GM15510 (cell line): ENCODE results near the gene HIPK2.

Experiments used
- POLR2A ChIP-seq: IDR thresholded peaks from 3 replicates; pipeline ENCODE4 v1.6.1; 2011; ENCODE audit warnings: borderline replicate concordance; ENCODE audit not compliant: insufficient read length; ENCODE audit errors: extremely low read depth

Gene HIPK2

DNA sequence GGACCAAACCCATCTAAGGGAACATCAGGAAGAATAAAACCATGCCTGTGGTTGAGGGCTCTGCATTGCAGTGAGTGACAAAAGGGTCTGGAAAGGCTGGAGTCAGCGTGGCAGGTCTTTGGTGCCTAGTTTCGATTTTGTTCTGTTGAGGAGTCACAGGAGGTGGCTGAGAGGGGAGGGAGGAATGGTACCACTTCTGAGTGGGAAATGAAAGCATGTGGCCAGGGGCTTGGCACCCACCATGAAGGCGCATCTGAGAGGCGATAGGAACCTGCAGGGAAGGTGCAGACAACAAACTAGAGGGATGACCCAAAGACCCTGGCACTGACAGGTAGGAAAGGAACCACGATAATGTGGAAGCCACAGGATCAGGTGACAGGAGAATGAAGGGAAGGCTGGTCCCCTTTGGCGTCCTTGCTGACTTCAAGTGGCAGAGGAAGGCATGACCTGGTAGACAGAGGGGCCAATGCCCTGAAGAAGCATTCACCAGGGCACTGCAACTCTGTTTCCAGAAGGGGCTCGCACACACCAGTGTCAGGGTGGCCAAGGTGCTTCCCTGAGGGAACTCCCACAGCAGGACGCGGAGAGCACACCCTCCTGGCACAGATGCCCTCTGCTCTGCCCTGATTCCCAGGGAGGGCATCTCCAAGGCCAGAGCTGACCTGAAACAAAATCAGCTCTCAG, 41.7 kb downstream of the HIPK2 start:
- no peak for TF ChIP-seq POLR2A

DNA sequence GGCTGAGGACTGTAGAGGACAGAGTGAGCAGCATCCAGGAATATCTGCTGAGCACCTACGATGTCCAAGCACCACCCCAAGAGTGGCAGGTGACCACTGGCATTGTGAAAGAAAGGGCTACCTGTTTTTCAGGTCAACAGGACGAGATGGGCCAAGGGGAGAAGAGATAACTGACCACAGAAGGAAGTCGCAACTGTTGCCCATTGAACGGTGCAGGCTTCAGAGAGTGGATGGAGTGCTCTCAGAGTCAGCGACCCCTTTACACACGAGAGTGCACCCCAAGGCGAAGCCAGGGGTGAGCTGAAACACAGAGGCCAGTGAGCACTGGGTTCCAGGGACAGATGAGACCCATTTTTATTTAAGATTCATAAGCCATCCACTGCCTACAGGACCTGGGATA, 42.3 kb downstream of the HIPK2 start:
- no peak for TF ChIP-seq POLR2A

DNA sequence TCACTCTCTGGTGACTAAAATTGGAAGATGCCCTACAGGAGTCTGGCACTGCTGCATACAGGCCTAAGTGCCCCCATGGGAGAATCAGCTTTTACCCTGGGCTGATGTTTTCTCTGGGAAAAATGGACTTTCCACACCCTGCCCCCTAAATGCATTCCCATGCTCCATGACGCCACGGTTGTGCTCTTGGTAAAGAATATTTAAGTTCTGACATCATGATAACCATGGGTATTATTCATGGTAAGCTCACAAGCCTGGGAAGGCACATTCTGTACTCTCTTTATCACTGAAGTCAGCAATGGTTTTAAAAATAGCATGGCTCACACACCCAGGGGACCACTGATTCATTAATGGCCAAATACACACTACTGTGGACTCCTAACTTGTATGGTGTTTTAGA, 43.4 kb downstream of the HIPK2 start:
- TF ChIP-seq POLR2A, result no peak

DNA sequence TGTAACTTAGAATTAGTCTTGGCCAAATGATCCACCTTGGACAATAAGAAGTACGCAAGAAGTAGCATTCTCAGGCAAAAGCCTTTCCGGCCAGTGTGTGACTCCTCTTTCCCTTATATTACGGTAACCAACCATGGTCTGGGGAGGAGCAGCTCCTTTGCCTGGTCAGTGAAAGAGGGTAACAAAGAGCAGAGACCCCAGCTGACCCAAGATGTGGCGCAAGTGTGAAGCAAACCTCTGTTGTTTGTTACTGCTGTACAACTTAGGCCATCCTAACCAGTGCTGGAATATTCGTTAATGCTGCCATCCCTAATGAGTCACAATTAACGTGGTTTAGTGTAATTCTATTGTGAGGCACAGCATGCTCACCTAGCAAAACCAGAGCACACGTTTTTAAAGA, 44.0 kb downstream of the HIPK2 start:
- no peak for TF ChIP-seq POLR2A

DNA sequence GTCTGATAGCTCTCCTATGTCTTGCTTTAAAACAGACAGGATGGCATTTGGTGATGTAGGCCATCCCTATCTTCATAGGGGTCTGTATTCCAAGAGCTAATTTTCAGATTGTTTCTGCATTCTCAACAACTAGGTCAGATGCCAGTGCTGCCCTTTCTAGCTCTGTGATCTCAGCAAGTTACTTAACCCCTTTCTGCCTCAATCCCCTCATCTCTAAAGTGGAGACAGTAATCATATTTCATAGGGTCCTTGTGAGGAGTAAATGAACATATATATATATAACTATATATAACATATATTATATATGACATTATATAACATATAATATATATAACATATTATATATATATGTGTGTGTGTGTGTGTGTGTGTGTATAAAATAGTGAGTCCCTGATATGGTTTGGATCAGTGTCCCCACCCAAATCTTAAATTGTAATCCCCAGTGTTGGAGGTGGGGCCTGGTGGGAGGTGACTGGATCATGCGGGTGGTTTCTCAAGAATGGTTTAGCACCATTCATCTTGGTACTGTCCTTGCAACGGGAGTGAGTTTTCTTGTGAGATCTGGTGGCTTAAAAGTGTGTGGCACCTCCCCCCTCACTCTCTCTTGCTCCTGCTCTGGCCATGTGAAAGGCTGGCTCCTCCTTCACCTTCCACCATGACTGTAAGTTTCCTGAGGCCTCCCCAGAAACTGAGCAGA, 45.2 kb downstream of the HIPK2 start:
- no peak for TF ChIP-seq POLR2A

DNA sequence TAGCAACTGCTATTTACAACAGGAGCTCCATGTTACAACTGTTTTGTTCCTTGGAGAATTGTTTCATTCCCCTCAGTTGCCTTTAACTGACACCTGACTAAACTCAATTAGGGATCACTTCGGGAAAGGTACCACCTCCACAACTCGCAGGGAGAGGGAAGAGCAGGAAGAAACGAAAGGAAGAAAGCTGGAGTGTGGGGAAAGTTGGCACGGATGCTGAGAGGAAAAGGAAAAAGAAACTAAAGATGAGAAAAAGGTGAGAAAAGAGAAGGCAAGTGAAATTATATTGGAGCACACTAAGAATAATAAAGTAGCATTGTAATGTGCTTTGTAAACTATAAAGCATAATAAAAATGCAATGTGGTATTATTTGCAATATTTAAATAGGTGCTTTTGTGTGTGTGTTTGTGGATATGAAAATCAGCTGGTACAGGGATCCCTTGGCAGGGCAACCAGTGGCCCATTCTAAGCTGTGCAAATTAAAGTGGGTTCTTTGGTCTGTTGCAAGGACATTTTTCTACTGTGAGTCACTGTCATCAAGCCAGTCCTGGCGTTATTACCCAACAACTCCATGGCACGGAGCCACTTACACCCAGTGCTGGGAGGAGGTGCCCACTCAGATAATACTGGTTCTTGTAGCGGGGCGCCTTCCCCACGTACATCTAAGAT, 45.9 kb downstream of the HIPK2 start:
- TF ChIP-seq POLR2A, result no peak

DNA sequence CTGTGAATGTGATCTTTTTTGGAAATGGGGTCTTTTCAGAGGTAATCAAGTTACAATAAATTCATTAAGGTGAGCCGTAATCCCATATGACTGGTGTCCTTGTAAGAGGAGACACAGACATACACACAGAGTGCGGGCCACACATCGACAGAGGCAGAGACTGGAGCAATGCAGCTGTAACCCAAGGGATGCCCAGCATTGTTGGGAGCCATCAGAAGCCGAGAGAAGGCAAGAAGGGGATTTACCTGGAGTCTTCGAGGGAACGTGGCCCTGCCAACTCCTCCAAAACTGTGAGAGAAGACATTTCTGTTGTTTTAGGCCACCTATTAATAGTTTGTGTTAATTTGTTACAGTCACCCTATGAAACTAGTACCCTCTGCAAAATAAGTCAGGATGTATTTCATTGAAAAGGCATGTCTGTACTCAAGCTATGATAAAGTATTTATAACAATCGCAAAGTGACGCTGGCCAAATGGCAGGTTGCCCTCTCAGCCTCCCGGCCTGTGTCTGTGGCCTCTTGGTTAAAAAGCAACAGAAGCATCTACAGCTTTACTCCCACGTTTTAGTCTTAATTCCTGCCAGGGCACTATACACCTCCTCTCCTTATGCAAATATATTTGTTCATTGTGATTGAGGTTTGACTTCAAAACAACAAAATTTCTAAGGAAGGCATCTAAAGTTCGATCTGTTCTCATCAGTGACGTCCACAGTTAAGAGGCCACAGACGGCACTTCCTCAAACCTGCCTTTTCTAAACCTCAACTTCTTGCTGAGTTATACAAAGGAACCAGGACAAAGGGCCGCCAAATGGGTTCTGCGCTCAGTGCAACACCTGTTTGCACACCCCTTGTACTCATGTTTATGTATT, 46.8 kb downstream of the HIPK2 start:
- no peak for TF ChIP-seq POLR2A

DNA sequence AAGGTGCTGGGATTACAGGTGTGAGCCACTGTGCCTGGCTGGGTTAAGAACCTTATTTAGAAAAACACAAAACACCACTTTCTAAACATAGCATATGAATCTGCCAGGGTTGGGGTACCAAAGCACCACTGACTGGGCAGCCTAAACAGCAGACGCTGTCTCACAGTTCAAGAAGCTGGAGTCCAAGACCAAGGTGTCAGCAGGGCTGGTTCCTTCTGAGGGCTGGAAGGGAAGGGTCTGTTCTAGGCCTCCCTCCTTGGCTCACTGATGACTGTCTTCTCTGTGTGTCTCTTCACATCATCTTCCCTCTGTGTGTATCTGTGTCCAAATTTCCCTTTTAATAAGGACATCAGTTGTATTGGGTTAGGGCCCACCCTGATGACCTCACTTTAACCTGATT, 49.6 kb downstream of the HIPK2 start:
- no peak for TF ChIP-seq POLR2A

DNA sequence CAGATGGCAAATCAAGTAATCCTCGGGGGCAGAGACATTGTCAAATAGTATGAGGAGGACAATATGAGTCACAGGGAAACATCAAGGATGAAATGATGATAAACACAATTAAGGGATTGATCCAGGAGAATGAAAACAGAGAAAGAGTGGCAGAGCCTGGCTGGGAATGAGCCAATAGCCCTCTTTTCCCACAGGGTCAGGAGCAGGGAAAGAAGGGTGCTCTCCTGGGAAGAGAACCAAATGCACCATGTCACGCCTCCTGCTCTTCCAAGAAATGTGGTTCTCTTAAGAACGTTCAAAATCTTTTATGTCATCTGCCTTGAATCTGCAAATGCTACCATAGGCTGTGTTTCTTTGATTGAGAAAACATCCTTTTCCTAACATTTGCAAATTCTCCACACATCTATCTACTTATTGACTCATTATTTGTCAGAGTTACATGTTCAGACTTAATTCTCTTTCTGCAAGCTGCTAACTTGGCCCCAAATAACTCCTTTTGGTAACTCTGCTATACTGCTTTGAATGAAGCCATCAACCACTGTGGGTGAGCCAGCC, 50.6 kb downstream of the HIPK2 start:
- no peak for TF ChIP-seq POLR2A

DNA sequence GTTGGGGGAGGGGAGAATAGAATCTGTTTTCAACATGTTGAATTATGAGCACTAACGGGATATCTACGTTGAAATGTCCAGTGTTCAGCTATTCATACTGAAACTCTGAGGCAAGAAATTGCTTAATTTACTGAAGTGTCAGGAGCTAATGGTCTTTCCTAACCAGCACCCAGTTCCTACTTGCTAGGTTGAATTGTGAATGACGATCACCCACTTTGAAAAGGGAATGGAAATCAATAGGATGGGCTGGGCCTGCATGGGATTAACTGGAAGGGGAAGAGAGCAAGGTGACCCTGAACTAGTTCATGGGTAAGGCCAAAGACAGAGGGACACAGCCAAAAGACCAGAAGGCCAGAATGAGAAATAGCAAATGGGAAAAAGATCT, 51.3 kb downstream of the HIPK2 start:
- no peak for TF ChIP-seq POLR2A

DNA sequence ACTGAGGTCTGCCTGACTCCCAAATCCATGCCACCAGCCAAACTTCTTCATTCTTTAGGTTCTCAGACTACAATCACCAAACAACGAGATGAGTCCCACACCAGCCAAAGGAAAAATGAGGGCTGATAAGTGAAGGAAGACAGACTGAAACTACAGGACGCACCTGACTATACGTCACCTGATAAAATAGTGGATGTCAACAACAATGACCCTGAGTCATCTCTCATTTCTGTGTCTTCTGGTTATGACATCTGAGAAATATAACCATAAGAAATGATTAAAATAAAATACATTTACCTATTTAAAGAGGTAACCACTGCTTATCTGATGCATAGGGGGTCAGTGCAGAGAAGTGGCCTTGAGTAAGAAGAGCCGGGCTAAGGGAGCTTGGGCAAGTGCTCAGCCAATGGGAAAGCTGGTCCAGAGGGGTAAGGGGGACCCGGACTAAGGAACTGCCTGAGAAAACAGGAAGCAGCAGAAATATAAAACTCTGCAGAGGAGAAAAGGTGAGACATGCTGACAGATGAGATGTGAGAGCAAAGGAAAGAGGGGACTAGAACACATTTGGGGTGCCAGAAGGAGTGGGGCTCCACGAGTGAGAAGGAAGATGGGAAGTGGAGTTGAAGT, 51.8 kb downstream of the HIPK2 start:
- TF ChIP-seq POLR2A, result no peak

DNA sequence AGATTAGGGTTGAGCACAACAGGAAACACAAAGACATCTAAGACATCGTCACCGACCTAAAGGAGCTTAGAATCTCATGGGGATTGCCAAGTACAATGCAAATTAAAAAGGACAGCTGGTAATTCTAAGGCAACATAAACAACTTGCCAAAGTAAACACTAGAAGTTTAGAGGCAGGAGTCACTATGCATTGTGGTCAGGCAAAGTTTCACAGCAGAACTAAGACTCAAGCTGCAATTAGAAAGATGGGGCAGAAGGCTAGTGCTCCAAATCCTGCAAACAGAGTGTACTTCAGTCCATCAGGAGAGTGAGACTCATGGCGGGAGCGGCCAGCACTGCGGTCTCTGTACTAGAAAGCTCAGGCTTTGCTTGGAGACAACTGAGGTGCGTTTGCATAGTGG, 52.7 kb downstream of the HIPK2 start:
- TF ChIP-seq POLR2A, result no peak

DNA sequence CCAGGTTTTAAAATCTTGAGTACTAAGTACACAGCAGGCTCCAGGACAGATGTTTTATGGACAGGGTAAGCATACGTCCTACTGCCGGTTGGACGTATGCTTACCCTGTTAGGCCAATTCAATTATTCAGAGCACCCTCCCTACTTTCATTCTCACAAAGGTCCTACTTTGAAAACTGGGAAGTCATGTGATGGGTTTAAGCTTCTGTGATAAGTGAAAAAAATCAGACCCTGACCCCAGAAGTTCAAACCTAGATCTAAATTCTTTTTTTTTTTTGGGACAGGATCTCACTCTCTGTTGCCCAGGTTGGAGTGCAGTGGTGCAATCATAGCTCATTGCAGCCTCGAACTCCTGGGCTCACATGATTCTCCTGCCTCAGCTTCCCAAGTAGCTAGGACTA, 55.2 kb downstream of the HIPK2 start:
- no peak for TF ChIP-seq POLR2A

DNA sequence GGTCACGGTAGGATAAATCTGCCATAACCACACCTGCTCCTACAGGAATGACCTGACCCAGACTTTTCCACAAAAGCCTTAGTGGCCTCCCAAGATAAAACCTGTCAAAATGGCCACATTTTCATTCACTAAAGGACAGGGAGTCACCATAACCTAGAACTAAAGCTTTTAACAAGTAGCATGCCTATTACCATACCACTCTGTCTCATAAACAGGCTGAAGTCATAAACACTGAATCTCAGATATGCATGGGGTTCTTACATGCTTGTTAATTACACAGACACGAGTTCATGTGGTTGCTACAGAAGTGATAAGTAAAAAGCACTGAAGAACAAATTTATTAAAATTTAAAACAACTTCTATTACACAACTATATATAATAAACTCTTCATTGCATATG, 56.0 kb downstream of the HIPK2 start:
- no peak for TF ChIP-seq POLR2A
